CD4-positive, alpha-beta T cell (primary cell): ENCODE results near the gene PTPRD. TPM values are rescaled to one million over a fixed set of nuclear protein-coding genes. Genes with fewer than 3 reads are reported as not detected.

Experiments used
- ATAC-seq: fragments of 200-7000 bp; cut with Tn5 transposase; one replicate; pipeline ENCODE4 v1.10.0; 2022; ENCODE audit warnings: mild to moderate bottlenecking; ENCODE audit not compliant: poor library complexity
- CTCF ChIA-PET: fragments of 350-600 bp; sonication (Branson Sonifier 250); formaldehyde crosslinking; loops from one replicate; lab custom pipeline; 2021; ENCODE audit warnings: antibody characterized with exemption, inconsistent platforms; lab: Charles Lee
- POLR2A ChIA-PET: fragments of 350-600 bp; sonication (Branson Sonifier 250); formaldehyde crosslinking; loops from one replicate; lab custom pipeline; 2021; ENCODE audit warnings: antibody characterized with exemption, inconsistent platforms; lab: Charles Lee
- DNase-seq, 14 experiments: peaks; one replicate each; pipeline ENCODE4 v3.0.0-alpha.2; 2013 to 2020; ENCODE audit warnings: mixed read lengths in 2 of 14
- H3K27ac ChIP-seq, 2 donors: one replicate each; pipeline versions ENCODE4 v1.5.1 to v1.7.0; 2013; ENCODE audit warnings: low read length in 2 of 2, low read depth in 1 of 2, mild to moderate bottlenecking in 1 of 2
- H3K27me3 ChIP-seq, 2 experiments: 1 replicate in 1 of 2; 2 replicates in 1 of 2; pipeline versions ENCODE4 v1.6.1 to v1.7.0; 2013; ENCODE audit warnings: low read length in 2 of 2, control low read depth in 1 of 2, mild to moderate bottlenecking in 1 of 2, moderate library complexity in 1 of 2; ENCODE audit not compliant: insufficient read depth in 2 of 2, control insufficient read depth in 1 of 2
- H3K36me3 ChIP-seq: one replicate; pipeline ENCODE4 v1.6.1; 2013; ENCODE audit warnings: low read length, control low read depth; ENCODE audit not compliant: insufficient read depth
- H3K4me1 ChIP-seq: one replicate; pipeline ENCODE4 v1.6.1; 2013; ENCODE audit warnings: low read length, control low read depth; ENCODE audit not compliant: insufficient read depth
- H3K4me3 ChIP-seq: one replicate; pipeline ENCODE4 v1.5.1; 2013; ENCODE audit warnings: mild to moderate bottlenecking, low read length, moderate library complexity
- H3K9me3 ChIP-seq, 2 experiments: 1 replicate in 1 of 2; 2 replicates in 1 of 2; pipeline versions ENCODE4 v1.6.1 to v1.7.0; 2013; ENCODE audit warnings: low read length in 2 of 2, mild to moderate bottlenecking in 2 of 2, control low read depth in 1 of 2, moderate library complexity in 1 of 2; ENCODE audit not compliant: control insufficient read depth in 1 of 2, insufficient read depth in 1 of 2
- H3K27ac Mint-ChIP-seq: one replicate; pipeline ENCODE4 v1.8.0; 2020; ENCODE audit warnings: mixed read lengths
- H3K27me3 Mint-ChIP-seq: one replicate; pipeline ENCODE4 v1.8.0; 2021; ENCODE audit warnings: mixed read lengths
- H3K36me3 Mint-ChIP-seq: one replicate; pipeline ENCODE4 v1.8.0; 2021; ENCODE audit warnings: low read depth, mixed read lengths
- H3K4me1 Mint-ChIP-seq: one replicate; pipeline ENCODE4 v1.8.0; 2021; ENCODE audit warnings: low read depth, mixed read lengths
- H3K4me3 Mint-ChIP-seq: one replicate; pipeline ENCODE4 v1.8.0; 2020; ENCODE audit warnings: mild to moderate bottlenecking, mixed read lengths
- H3K9me3 Mint-ChIP-seq: one replicate; pipeline ENCODE4 v1.8.0; 2020; ENCODE audit warnings: mixed read lengths
- intact Hi-C, 2 experiments: fragments of 100-400 bp; cut with DNase I in 1 of 2; cut with micrococcal nuclease in 1 of 2; formaldehyde crosslinking; loops; one replicate each; pipeline versions ENCODE4 v1.15.1 to v1.9.0; 2023 to 2025; cut with DNase I, micrococcal nuclease
- total RNA-seq, 174 experiments: library from RNA in 2 of 174; stranded (reverse) in 2 of 174; gene quantifications; one replicate each; pipeline ENCODE4 v1.2.3 and lab custom pipeline; 2021 to 2026
- TF ChIP-seq, protein P1 (sequence below): fragments of 200-600 bp; IDR thresholded peaks from one replicate; pipeline ENCODE4 v1.8.0; 2022; ENCODE audit warnings: antibody characterized with exemption, mild to moderate bottlenecking

The PTPRD gene
- total RNA-seq, 2 experiments from 2014 or later, result not detected

- no peaks in the 10 kb centered on the region for H3K4me1 ChIP-seq
- no peak for DNase-seq
- H3K4me3 Mint-ChIP-seq, result no peak overlapping the region
- TF ChIP-seq, protein P1, sequence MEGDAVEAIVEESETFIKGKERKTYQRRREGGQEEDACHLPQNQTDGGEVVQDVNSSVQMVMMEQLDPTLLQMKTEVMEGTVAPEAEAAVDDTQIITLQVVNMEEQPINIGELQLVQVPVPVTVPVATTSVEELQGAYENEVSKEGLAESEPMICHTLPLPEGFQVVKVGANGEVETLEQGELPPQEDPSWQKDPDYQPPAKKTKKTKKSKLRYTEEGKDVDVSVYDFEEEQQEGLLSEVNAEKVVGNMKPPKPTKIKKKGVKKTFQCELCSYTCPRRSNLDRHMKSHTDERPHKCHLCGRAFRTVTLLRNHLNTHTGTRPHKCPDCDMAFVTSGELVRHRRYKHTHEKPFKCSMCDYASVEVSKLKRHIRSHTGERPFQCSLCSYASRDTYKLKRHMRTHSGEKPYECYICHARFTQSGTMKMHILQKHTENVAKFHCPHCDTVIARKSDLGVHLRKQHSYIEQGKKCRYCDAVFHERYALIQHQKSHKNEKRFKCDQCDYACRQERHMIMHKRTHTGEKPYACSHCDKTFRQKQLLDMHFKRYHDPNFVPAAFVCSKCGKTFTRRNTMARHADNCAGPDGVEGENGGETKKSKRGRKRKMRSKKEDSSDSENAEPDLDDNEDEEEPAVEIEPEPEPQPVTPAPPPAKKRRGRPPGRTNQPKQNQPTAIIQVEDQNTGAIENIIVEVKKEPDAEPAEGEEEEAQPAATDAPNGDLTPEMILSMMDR, result no peak
- no peak for ATAC-seq
- no peak overlapping the region for H3K27ac Mint-ChIP-seq
- H3K27me3 ChIP-seq, result no peaks in the 10 kb centered on the region
- H3K36me3 Mint-ChIP-seq, result no peaks in the 10 kb centered on the region
- no peaks in the 10 kb centered on the region for H3K27me3 Mint-ChIP-seq
- CTCF ChIA-PET, result no interaction called here
- no peak overlapping the region for H3K27ac ChIP-seq
- no peaks in the 10 kb centered on the region for H3K9me3 Mint-ChIP-seq
- POLR2A ChIA-PET, result no interaction called here
- H3K4me3 ChIP-seq, result no peak overlapping the region
- H3K36me3 ChIP-seq, result no peaks in the 10 kb centered on the region
- peaks cover 0 to 3% of the 10 kb centered on the region in 2 experiments for H3K9me3 ChIP-seq
- intact Hi-C loops, result no loop called here
- no peaks in the 10 kb centered on the region for H3K4me1 Mint-ChIP-seq
Observed at GRCh38 chr9:8917956-8918739, 1694.7 kb downstream of the PTPRD start.

GRCh38 chr9:8916771-8917170 is 1696.0 kb downstream of the PTPRD start:
- Histone ChIP-seq H3K9me3 (peaks cover 0 to 3% of the 10 kb centered on the region in 2 experiments), H3K4me1 (no peaks in the 10 kb centered on the region), H3K27me3 (no peaks in the 10 kb centered on the region), H3K36me3 (no peaks in the 10 kb centered on the region), H3K4me3 (no peak overlapping the region), H3K27ac (no peak overlapping the region)
- DNase-seq (no peak), ATAC-seq (no peak)
- no peak overlapping the region for H3K4me3 Mint-ChIP-seq
- ChIA-PET CTCF (no interaction called here), POLR2A (no interaction called here)
- no peaks in the 10 kb centered on the region for H3K9me3 Mint-ChIP-seq
- H3K36me3 Mint-ChIP-seq, result no peaks in the 10 kb centered on the region
- no peak overlapping the region for H3K27ac Mint-ChIP-seq
- intact Hi-C loops, result no loop called here
- TF ChIP-seq, protein P1, result no peak
- no peaks in the 10 kb centered on the region for H3K4me1 Mint-ChIP-seq
- no peaks in the 10 kb centered on the region for H3K27me3 Mint-ChIP-seq

DNA sequence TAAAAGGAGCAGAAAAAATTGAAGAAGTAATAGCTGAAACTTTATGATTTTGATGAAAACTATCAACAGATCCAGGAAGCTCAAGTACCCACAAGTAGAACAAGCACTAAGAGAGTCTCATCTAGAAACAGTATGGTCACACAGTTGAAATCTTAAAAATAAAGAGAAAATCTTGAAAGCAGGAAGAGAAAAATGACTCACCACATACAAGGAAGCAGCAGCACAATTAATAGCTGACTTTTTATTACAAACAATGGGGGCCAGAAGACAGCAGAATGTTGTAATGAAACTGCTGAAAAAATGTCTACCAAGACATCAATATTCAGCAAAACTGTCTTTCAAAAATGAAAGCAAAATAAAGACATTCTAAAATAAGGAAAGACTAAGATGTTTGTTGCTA is 1704.9 kb downstream of the PTPRD start:
- H3K27me3 Mint-ChIP-seq, result no peaks in the 10 kb centered on the region
- no peak overlapping the region for H3K4me3 Mint-ChIP-seq
- TF ChIP-seq, protein P1, result no peak
- H3K4me1 Mint-ChIP-seq, result no peaks in the 10 kb centered on the region
- H3K36me3 Mint-ChIP-seq, result no peaks in the 10 kb centered on the region
- ATAC-seq, result no peak
- no peak for DNase-seq
- no peak overlapping the region for H3K27ac ChIP-seq
- H3K27ac Mint-ChIP-seq, result no peak overlapping the region
- POLR2A ChIA-PET, result no interaction called here
- no peaks in the 10 kb centered on the region for H3K36me3 ChIP-seq
- intact Hi-C loops, result no loop called here
- H3K4me3 ChIP-seq, result no peak overlapping the region
- H3K27me3 ChIP-seq, result no peaks in the 10 kb centered on the region
- H3K9me3 ChIP-seq, result no peaks in the 10 kb centered on the region
- CTCF ChIA-PET, result no interaction called here
- no peaks in the 10 kb centered on the region for H3K4me1 ChIP-seq
- peaks cover 3% of the 10 kb centered on the region for H3K9me3 Mint-ChIP-seq
